ENCODE results near the gene ZRANB2.

Gene ZRANB2

GRCh38 chr1:71041806-71042205, 39.0 kb downstream of the ZRANB2 start:
- Histone ChIP-seq H3K27ac (no peak overlapping the region), H3K4me3 (no peak overlapping the region)
- no peak for TF ChIP-seq CTCF (IDR thresholded peaks at IDR 0.05)
- DNase-seq (ENCODE audit: low spot score), result no peak

GRCh38 chr1:71039661-71040262, 41.1 kb downstream of the ZRANB2 start:
- no peak overlapping the region for H3K27ac ChIP-seq
- no peak for DNase-seq (ENCODE audit: low spot score)
- no peak overlapping the region for H3K4me3 ChIP-seq
- no peak for TF ChIP-seq CTCF (IDR thresholded peaks at IDR 0.05)

- TF ChIP-seq CTCF (IDR thresholded peaks at IDR 0.05), result no peak
Measured at GRCh38 chr1:71038942-71039341, 41.9 kb downstream of the ZRANB2 start.

GRCh38 chr1:71037829-71038620, 42.8 kb downstream of the ZRANB2 start:
- no peak overlapping the region for H3K4me3 ChIP-seq
- H3K27ac ChIP-seq, result no peak overlapping the region

More at GRCh38 chr1:71038942-71039341, 41.9 kb downstream of the ZRANB2 start:
- no peak overlapping the region for H3K27ac ChIP-seq
- no peak for DNase-seq (ENCODE audit: low spot score)
- no peak overlapping the region for H3K4me3 ChIP-seq

GRCh38 chr1:71037066-71037465, 43.8 kb downstream of the ZRANB2 start:
- H3K27ac ChIP-seq, result no peak overlapping the region
- no peak overlapping the region for H3K4me3 ChIP-seq
- DNase-seq (ENCODE audit: low spot score), result no peak
- TF ChIP-seq CTCF (IDR thresholded peaks at IDR 0.05), result no peak

More at GRCh38 chr1:71037829-71038620, 42.8 kb downstream of the ZRANB2 start:
- no peak for TF ChIP-seq CTCF (IDR thresholded peaks at IDR 0.05)
- DNase-seq (ENCODE audit: low spot score), result no peak

GRCh38 chr1:71033136-71033535, 47.7 kb downstream of the ZRANB2 start:
- no peak for TF ChIP-seq CTCF (IDR thresholded peaks at IDR 0.05)
- H3K4me3 ChIP-seq, result no peak overlapping the region

GRCh38 chr1:71031426-71031825, 49.4 kb downstream of the ZRANB2 start:
- Histone ChIP-seq H3K27ac (no peak overlapping the region), H3K4me3 (no peak overlapping the region)
- TF ChIP-seq CTCF (IDR thresholded peaks at IDR 0.05), result no peak
- no peak for DNase-seq (ENCODE audit: low spot score)

More at GRCh38 chr1:71033136-71033535, 47.7 kb downstream of the ZRANB2 start:
- H3K27ac ChIP-seq, result no peak overlapping the region
- no peak for DNase-seq (ENCODE audit: low spot score)

Measured in coronary artery (tissue), 2 donors.